Endothelial cell (in vitro differentiated cells): ENCODE results near the gene ACYP1. TPM values are rescaled to one million over a fixed set of nuclear protein-coding genes. Genes with fewer than 3 reads are reported as not detected.
A peak's percentile ranks its signal among the peaks of the same experiment; 100 is the strongest.

Experiments used
- DNase-seq: peaks from one replicate; pipeline ENCODE4 v3.0.0; 2021; ENCODE audit warnings: low spot score
- H3K27ac Mint-ChIP-seq: one replicate; pipeline ENCODE4 v1.8.0; 2021; ENCODE audit warnings: mixed read lengths, inconsistent platforms; ENCODE audit not compliant: unreplicated experiment
- H3K27me3 Mint-ChIP-seq: one replicate; pipeline ENCODE4 v1.8.0; 2021; ENCODE audit warnings: mild to moderate bottlenecking, moderate library complexity, mixed read lengths, inconsistent platforms; ENCODE audit not compliant: unreplicated experiment
- H3K36me3 Mint-ChIP-seq: one replicate; pipeline ENCODE4 v1.8.0; 2021; ENCODE audit warnings: mild to moderate bottlenecking, low read depth, mixed read lengths, inconsistent platforms; ENCODE audit not compliant: unreplicated experiment
- H3K4me1 Mint-ChIP-seq: one replicate; pipeline ENCODE4 v1.8.0; 2021; ENCODE audit warnings: mild to moderate bottlenecking, mixed read lengths, inconsistent platforms; ENCODE audit not compliant: unreplicated experiment
- H3K4me3 Mint-ChIP-seq: one replicate; pipeline ENCODE4 v1.8.0; 2021; ENCODE audit warnings: mild to moderate bottlenecking, mixed read lengths, inconsistent platforms; ENCODE audit not compliant: unreplicated experiment
- H3K9me3 Mint-ChIP-seq: one replicate; pipeline ENCODE4 v1.8.0; 2021; ENCODE audit warnings: mixed read lengths, inconsistent platforms; ENCODE audit not compliant: unreplicated experiment
- CTCF ChIP-seq: fragments of 200-600 bp; sonication (generic); IDR thresholded peaks from one replicate; pipeline ENCODE4 v1.5.0; 2021; ENCODE audit warnings: antibody characterized with exemption; ENCODE audit not compliant: unreplicated experiment
- total RNA-seq: library from RNA; stranded (reverse); fragmentation: NEBNext Ultra II Directional; extraction: Animal tissue kit (Norgen Biotek cat#: 25700); gene quantifications from one replicate; pipeline ENCODE4 v1.2.1, GENCODE V29; 2021; ENCODE audit not compliant: unreplicated experiment

Gene ACYP1
- total RNA-seq, 1 donor from 2014 or later = 5.8 TPM

GRCh38 chr14:75003250-75004027 is 60.4 kb downstream of the ACYP1 start:
- Mint-ChIP-seq H3K4me1 (peaks cover 20% of the 10 kb centered on the region), H3K9me3 (no peaks in the 10 kb centered on the region), H3K4me3 (peak overlapping the region; percentile 98), H3K27ac (peak overlapping the region; percentile 91), H3K27me3 (peaks cover 3% of the 10 kb centered on the region), H3K36me3 (peaks cover 16% of the 10 kb centered on the region)
- TF ChIP-seq CTCF = no peak
- DNase-seq = peak; percentile 7

Other genes with a start within 250 kb of the ACYP1 start
- 0.08 TPM for gene PROX2, start 187.9 kb downstream of the ACYP1 start, total RNA-seq
- gene DLST, start 182.1 kb downstream of the ACYP1 start, total RNA-seq = 125 TPM
- 2.3 TPM for gene RPS6KL1, start 140.8 kb downstream of the ACYP1 start, total RNA-seq
- gene PGF, start 108.4 kb downstream of the ACYP1 start, total RNA-seq = 6.5 TPM
- 31.8 TPM for gene EIF2B2, start 61.1 kb downstream of the ACYP1 start, total RNA-seq
- gene MLH3, start 12.6 kb downstream of the ACYP1 start, total RNA-seq = 17.2 TPM
- gene ZC2HC1C, start 5.6 kb upstream of the ACYP1 start, total RNA-seq = 1.6 TPM
- 74.3 TPM for gene NEK9, start 63.0 kb upstream of the ACYP1 start, total RNA-seq
- gene TMED10, start 112.6 kb upstream of the ACYP1 start, total RNA-seq = 312 TPM
- gene FOS, start 214.8 kb upstream of the ACYP1 start, total RNA-seq = 41.5 TPM